ENCODE data around the gene GNL3. TPM values are rescaled to one million over a fixed set of nuclear protein-coding genes. Genes with fewer than 3 reads are reported as not detected.

GNL3 gene
- total RNA-seq, 1 experiment from 2014 or later: 119 TPM

DNA sequence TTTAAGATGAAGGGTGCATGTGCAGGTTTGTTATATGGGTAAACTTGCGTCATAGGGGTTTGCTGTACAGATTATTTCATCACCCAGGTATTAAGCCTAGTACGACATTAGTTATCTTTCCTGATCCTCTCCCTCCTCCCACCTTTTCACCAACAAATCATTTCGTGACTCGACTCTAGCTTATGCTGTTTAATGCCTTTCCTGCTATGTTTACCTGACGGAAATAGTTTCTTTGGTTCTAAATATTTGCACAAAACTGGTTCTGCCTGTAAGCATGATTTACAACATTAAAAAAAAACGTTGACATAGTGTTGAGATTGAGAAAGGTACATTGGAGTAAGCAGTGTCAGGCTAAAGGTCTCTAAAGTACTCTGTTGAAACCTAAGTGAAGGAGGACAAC lies 2.4 kb downstream of the GNL3 start:
- no peak for DNase-seq (ENCODE audit: low read depth)

DNA sequence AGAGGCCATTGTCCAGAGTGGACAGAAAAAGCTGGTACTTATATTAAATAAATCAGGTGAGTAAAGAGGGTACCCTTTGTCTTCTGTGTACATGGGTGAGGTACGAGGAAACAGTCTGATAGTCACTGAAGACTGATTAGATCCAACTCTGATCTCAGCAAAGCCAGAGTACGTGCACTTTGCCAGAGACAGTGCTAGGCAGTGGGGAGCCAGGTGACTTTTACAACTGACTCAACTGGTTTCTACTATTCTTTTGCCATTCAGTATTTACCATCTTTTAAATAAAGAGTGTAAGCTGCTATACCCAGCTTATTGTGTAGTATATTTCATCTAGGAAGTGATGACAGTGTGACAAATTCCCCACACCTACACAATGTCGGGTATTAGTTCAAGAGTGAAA lies 3.3 kb downstream of the GNL3 start:
- DNase-seq (ENCODE audit: low read depth): no peak

DNA sequence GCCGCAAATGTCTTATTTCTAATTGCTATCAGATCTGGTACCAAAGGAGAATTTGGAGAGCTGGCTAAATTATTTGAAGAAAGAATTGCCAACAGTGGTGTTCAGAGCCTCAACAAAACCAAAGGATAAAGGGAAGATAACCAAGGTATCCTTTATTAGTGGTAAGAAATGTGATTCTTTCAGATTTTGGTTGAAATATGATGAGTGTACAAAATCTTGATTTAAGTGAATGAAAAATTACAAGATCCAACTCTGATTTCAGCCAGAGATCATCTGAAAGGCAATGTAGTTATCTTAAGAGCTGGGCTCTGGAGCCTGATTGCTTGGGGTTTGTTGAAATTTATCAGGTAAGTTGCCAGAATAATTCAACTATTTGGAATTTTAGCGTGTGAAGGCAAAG lies 4.7 kb downstream of the GNL3 start:
- DNase-seq (ENCODE audit: low read depth): no peak

DNA sequence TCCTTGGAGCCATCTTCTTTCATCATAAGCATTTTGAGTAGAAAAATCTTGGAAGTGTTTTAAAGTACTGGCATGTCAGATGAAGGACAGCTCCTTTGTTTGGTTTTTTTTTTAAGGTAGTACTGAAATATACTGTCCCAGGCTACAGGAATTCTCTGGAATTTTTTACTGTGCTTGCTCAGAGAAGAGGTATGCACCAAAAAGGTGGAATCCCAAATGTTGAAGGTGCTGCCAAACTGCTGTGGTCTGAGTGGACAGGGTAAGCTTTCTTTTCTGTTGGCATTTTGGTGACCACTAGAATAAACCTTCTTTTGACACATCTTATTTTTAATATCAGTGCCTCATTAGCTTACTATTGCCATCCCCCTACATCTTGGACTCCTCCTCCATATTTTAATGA lies 7.2 kb downstream of the GNL3 start:
- no peak for DNase-seq (ENCODE audit: low read depth)

DNA sequence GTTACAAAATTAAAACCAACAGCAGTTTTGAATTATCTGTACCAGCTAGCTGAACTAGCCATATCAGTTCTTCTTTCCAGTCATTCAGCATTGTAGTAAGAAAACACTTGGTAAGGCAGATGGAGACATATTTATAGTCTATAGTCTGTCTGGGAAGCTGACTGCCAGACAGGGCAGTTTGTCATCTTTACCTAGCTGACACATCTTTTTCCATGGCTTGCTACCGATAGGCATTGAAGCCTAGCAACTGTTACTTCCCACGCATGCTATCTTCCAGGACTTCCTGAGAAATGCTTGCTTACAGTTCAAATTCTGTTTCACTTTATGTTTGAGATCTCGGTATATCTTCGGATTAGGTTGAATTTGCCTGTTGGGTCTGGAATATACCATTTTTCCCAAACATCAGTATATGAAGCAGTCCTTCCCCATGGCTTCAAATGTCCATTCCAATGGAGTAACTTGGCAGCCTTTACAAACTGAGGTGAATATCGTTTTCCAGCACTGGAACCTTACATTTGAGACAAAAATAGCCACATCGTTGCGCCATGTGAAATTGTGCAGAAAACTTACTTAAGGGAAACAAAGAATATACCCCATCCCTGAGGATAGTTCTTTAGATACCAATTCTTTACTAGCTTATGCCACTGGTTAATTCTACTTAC lies 8.8 kb downstream of the GNL3 start:
- no peak for DNase-seq (ENCODE audit: low read depth)

DNA sequence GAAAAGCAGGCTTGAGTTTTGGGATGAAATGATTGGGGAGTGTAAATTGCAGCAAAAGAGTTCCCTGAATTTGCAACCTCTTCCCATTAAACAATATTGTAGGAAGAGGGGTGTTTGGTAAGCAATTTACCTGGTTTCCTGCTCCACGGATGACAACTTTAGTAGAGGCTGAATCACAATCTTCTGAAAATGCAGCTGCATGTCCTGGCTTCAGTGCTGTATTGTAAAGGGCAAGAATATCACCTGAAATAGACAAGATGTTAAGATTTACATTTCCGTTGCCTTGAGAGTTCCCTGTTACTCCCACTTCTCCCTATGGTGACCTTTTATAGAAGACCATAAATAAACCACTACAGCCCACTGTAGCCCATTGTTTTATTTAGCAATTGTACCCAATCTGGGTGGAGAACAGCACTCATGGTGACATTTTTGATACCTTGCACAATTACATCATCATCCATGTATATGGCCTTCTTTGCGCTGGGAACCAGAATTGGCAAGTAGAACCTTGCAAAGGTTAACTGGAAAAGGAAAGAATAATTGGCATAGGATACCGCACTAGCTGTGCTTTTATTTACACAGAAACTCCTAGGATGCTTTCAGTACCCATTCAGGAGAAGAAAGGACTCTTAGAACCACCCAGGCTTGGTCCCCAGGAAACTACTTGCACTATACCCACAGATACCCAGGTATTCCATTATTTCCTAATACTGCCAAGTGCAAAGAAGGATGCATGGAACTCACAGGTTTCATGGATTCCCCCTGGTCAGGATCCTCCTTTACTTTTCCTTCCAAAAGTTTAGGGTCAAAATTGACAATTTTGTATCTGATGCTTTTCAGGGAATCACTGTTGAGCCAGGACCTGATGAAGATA lies 10.2 kb downstream of the GNL3 start:
- no peak for DNase-seq (ENCODE audit: low read depth)

DNA sequence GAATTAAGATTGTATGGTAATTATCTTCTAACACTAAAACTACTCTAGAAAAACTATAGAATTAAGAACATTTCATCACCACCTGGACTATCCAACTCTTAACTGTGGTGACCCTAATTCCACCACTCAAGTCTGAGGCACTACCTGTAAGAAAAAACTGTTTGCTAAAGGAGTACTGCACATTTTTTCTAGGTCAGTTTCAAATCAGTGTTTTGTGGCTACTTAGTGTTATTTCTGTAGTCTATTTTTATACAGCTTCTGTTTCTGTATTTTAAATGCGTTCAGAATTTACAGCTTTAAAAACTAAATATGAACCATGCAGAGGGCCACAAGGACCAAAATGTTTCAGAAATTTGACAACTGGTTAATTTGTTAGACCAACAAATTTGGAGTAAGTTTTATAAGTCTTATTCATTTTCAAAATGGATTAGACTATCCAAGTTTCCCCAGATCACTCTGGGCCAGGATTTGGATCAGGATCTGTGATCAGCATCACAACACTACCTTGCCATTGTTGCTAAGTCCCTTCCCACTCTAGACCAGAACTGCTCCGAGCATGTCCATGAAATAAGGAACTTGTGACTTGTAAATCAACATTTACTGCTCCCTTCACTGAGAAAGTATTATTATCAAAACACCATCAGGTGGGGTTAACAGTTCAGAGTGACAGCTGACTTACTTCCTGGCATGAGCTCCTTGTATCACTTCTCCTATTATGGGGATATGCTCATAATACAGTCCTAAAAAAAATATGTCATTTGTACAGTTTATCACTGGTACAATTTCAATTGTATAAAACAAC lies 11.2 kb downstream of the GNL3 start:
- DNase-seq (ENCODE audit: low read depth): peak; percentile 64

DNA sequence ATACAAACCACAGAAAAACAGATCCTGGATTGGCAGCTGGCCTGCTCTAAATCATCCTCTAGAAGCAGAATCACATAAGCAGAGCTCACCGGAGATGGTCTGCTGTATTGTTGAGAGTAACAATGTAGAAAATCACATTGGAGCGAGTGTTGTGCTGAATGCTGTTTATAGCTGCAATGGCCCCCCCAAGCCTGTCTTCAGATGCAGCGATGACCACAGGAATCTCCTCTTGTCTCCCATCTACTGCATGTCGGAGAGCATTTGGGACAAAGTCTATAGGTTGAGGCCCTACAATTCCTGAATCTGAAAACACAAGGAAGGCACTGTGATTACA lies 11.8 kb downstream of the GNL3 start:
- DNase-seq (ENCODE audit: low read depth): no peak

DNA sequence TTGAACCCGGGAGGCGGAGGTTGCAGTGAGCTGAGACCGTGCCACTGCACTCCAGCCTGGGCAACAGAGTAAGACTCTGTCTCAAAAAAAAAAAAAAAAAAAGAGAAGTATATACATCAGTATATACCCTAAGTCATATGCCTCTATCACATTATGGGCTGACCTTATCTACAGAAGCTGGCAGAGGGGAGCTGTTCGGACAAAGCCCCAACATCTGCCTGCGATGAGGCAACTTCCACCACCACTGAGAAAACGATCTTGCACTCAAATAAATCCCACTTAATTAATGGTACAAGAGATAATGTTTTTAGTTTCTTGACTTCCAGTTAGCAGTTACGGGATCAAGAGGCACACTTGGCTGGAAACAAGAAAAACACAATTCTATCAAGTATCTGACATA lies 17.5 kb downstream of the GNL3 start:
- no peak for DNase-seq (ENCODE audit: low read depth)

DNA sequence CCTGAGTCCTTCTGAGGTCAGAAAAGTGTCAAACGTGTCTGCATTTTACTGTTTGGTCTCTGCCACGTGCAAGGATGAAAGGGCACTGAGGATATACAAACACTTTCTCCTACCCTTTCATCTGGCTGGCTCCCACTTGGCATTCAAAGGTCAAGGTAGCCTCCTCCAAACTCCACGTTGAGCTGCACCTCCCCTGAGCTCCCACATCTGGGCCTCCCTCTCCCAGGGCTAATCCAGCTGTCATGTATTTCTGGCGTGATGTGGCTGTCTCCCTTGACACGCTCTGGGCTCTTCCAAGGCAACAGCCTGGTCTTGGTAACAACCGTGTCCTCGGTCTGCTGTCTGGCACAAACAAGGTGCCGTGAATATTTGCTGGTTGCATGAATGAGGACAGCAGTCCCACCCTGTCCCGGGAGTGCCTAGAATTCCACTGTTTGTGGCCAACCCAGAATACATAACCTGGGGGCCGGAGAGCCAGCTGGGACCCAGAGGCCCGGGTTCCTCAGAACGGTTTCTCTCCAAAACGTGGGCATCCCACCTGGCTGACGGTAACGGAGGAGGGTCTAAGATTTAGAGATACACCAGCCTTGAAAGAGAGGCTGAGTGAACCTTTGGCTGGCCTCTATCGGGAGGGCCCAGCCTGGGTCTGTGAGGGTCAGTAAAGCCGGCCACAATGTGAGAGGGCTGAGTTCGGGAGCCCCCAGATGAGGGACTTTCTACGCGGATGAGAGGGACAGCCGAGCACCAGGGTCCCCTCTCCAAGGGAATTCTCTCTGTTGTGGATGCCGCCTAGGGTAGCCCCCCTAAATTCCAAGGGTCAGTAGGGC lies 19.0 kb downstream of the GNL3 start:
- DNase-seq (ENCODE audit: low read depth): peak; percentile 45

DNA sequence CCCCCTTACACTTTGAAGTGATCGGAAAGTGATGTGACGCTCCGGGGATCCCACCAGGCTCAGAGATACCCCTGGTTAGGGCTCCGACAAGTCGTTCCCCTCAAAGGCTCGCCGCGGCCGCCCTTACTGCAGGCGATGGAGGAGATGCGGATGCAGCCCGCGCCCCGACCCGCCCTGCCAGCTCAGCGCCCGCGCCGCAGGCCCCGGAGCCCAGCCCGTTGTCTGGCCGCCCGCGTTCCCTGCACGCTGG lies 19.5 kb downstream of the GNL3 start:
- DNase-seq (ENCODE audit: low read depth): no peak

DNA sequence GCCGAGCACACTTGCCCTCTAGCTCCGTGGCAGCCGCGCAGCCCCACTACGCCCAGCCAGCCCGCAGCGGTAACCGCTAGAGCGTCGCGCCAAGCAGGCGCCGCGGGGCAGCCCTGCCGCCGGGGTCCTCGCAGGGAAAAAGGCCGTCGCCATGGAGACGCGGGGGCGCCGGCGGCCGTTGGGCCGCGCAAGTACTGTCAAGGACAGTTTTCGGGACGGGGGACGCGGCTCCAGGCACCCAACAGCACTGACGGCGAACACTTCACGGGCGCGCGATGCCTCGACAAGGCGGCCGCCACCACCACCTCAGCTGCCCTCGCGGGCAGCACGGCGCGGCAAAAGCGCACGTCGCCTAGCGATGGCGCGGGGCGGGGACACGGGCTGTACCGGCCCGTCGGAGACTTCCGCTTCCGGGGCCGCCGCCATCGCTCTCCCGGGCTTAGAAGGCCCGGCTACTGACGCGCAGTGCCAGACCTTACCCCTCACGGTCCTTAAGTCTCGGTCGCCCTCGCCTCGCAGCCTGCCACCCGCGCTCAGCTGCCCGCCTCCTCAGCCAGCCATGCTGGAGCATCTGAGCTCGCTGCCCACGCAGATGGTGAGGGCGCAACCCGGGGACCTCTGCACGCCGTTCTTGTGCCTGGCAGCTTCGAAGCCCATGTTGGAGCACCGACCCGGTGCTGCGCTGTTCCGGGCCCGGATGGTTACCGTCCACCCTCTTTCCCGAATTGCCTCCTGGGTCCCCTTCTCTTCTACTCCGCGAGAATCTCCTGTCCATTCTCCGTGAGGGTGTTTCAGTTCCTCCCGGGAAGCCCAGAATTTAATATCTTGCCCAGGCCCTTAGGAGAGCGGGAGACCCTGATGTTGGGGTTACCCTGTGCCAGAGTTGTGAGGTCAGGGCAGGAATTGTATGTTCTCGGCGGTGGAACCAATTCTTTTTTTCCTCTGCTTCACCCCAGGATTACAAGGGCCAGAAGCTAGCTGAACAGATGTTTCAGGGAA lies 20.2 kb downstream of the GNL3 start, which contains the start of the genes GLT8D1 and SPCS1:
TSS of gene GLT8D1 (minus strand) at position 104 of the 999 bp plus-strand sequence. CDS start 5,331 bp downstream, outside the sequence.
TSS of gene SPCS1 (plus strand) at position 419 of the 999 bp plus-strand sequence. CDS start at position 560, 141 bp downstream.
- peak; percentile 84 for DNase-seq (ENCODE audit: low read depth)

DNA sequence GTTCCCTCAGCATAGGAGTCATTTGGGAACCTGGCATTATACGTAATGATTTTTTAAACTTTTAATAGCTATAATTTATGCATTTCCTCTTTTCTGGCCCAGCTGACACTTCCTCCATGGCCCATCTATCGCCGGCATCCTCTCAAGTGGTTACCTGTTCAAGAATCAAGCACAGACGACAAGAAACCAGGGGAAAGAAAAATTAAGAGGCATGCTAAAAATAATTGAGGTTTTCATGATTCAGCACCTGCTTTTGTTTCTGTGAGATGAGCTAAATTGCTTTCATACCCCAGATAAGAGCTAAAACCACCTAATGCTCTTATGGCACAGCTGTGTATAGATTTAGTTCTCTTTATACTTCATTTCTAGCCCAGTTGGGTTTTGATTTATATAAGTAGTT lies 21.8 kb downstream of the GNL3 start:
- DNase-seq (ENCODE audit: low read depth): no peak

DNA sequence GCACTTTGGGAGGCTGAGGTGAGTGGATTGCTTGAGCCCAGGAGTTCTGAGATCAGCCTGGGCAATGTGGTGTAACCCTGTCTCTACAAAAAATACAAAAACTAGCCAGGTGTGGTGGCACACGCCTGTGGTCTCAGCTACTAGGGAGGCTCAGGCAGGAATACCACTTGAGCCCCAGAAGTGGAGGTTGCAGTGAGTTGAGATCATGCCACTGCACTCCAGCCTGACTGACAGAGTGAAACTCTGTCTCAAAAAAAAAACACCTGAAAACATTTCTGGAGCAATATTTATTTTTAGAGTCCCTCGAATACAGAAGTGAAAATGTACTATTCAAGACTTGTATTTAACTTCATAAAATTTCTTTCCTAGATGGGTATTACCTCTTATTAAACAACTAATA lies 24.7 kb downstream of the GNL3 start:
- no peak for DNase-seq (ENCODE audit: low read depth)

DNA sequence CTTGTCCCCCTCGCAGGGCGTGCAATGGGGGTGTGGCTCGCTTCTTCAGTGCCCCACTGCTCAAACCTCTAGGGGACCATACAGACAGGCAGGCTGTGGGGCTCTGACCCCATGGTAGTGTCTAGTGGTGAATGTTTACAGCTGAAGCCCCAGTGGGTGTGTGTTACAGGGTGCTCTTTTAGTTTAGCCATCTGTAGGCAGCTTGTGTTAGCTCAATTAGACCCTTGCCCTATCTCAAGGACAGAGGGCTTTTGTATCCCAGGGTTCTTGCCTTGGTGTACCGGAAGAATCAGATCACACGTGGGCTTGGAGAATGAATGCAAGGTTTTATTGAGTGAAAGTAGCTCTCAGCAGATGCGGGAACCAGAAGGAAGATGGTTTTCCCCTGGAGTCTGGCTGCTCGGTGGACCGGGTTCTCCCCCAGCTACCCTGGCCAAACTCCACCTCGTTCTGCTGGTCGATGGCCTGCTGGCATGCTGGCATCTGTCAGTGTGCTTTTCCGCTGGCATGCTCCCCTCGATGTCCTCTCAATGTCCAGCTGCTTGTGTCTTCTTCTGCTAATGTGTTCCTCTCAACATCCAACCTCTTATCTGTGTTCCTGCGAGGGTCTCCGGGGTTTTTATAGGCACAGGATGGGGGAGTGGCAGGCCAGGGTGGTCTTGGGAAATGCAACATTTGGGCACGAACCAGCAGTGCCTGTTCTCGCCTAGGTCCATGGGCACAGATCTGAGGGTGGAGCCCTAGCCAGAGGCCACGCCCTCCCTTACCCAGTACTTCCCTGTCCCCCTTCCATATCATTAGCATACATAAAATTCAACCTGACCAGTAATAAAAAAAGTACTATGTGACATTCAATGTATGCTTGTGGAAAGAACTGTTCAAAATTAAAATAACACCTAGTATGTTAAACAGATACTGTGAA lies 26.7 kb downstream of the GNL3 start:
- DNase-seq (ENCODE audit: low read depth): no peak

DNA sequence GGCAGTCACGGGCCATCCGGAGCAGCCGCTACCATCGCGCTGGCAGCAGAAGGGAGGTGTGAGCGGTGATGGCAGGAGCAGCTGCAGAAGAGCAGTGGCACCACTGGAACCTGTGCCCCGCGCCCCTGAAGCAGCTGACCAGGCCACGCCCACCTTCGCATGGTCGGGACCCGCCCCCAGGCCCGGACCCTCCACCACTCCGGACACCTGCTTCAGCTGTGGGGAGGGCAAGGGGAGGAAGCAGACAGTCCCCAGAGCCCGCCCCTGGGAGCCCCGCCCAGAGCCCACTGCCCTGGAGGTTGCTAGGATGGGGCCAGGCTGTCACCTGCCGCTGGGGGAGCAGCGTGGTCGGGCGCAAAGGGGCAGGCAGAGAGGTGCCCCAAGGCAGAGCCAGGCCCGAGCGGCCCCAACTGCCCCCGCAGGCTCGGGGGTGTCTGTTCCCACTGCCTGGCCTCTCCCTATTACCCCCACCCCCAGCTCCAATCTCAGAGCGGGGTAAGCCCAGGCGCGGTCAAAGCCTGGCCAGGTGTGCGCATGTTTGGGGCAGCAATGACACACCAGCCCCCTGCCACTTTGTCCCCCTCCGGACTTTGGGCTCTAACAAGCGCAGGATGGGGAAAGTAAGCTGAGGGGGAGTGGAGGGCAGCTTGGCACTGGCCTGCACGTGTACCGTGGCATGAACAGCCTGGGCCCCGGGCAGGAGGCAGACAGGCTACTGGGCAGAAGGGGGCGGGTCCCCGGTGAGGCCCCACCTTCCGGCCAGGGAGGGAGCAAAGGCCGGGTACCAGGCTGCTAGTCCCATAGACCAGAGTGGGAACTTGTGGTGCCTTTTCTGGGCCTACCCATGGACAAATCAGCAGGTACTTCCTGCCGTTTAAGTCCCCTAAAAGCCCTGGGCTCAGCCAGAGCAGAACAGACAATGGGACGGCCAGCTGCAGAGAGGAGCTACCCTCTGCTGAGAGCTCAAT lies 28.8 kb downstream of the GNL3 start:
- DNase-seq (ENCODE audit: low read depth): no peak

DNA sequence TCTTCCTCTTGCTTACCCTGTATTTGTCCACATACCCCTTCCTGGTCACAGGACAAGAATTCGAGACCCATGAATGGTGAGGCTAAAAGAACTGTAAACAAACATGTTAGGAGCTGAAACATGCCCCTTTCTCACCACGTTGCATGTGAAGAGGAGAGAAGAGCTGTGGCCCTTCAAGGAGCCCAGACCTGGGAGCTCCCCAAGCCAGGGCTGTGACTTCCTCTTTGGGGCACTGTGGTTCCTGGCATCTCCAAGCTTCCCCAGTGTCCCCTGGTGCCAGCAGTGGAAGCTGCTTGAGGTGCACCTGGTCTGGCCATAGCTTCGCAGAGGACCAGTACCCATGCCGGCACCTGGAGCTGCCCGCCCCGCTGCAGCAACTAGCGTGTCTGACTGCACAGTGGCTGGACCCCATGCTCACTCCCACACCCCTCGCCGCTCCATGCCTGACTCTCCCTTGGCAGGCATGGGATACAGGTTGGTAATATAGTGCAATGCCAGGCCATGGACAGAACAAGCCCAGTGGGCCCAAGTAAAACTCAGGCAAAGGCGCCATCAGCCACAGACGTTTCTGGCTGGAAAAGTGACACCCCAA lies 30.0 kb downstream of the GNL3 start:
- no peak for DNase-seq (ENCODE audit: low read depth)

DNA sequence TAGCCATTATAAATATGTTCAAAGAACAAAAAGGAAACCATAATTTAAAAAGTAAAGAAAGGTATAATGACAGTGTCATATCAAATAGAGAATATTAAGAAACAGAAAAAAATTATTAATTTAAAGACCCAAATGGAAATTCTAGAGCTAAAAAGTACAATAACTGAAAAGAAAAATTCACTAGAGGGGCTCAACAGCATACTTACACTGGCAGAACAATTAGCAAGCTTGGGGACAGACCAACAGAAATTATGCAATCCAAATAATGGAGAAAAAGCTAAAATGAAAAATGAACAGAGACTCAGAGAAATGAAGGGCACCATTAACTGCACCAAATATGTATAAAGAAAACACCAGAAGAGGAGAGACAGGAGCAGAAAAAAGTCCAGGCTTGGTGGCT lies 33.8 kb downstream of the GNL3 start:
- DNase-seq (ENCODE audit: low read depth): no peak

All from LHCN-M2 (cell line).